GM23338 (cell line): Measurements from ENCODE around the gene BPIFB6. TPM values are rescaled to one million over a fixed set of nuclear protein-coding genes. Genes with fewer than 3 reads are reported as not detected.

Source experiments
- ATAC-seq: fragments of 200-7000 bp; cut with Tn5 transposase; 3 replicates; pipeline ENCODE4 v1.9.1; 2020
- DNase-seq: peaks from one replicate; pipeline ENCODE4 v3.0.0-alpha.2; 2015; ENCODE audit warnings: low spot score
- H2AFZ ChIP-seq: fragments of 200-600 bp; sonication (generic); 2 replicates; pipeline ENCODE4 v1.8.0; 2016; ENCODE audit warnings: antibody characterized with exemption, mild to moderate bottlenecking, moderate library complexity
- H3F3A ChIP-seq: fragments of 200-600 bp; sonication (generic); replicated peaks from 2 replicates; pipeline ENCODE4 v1.8.0; 2017; ENCODE audit warnings: antibody characterized with exemption, mixed run types, low read depth
- H3K27ac ChIP-seq: fragments of 200-600 bp; sonication (generic); 2 replicates; pipeline ENCODE4 v1.6.1; 2016; ENCODE audit warnings: low read depth
- H3K27me3 ChIP-seq: fragments of 200-600 bp; sonication (generic); 2 replicates; pipeline ENCODE4 v1.8.0; 2016; ENCODE audit warnings: mild to moderate bottlenecking, mixed run types, moderate library complexity; ENCODE audit not compliant: insufficient read depth
- H3K36me3 ChIP-seq: fragments of 200-600 bp; sonication (generic); 2 replicates; pipeline ENCODE4 v1.8.0; 2016; ENCODE audit warnings: mild to moderate bottlenecking; ENCODE audit not compliant: insufficient read depth
- H3K4me1 ChIP-seq: fragments of 200-600 bp; sonication (generic); 2 replicates; pipeline ENCODE4 v1.8.0; 2016; ENCODE audit warnings: mild to moderate bottlenecking, moderate library complexity; ENCODE audit not compliant: insufficient read depth
- H3K4me2 ChIP-seq: fragments of 200-600 bp; sonication (generic); 2 replicates; pipeline ENCODE4 v1.7.1; 2017; ENCODE audit warnings: mixed run types
- H3K4me3 ChIP-seq: fragments of 200-600 bp; sonication (generic); 2 replicates; pipeline ENCODE4 v1.6.1; 2016; ENCODE audit warnings: mixed run types
- H3K79me2 ChIP-seq: fragments of 200-600 bp; sonication (generic); replicated peaks from 2 replicates; pipeline ENCODE4 v1.8.0; 2017; ENCODE audit warnings: mild to moderate bottlenecking; ENCODE audit not compliant: insufficient read depth
- H3K9me2 ChIP-seq: fragments of 200-600 bp; sonication (generic); 2 replicates; pipeline ENCODE4 v1.8.0; 2017; ENCODE audit not compliant: insufficient read depth
- H4K20me1 ChIP-seq: fragments of 200-600 bp; sonication (generic); replicated peaks from 2 replicates; pipeline ENCODE4 v1.8.0; 2017; ENCODE audit warnings: mild to moderate bottlenecking; ENCODE audit not compliant: insufficient read depth
- H3K27ac Mint-ChIP-seq: 2 replicates; pipeline ENCODE4 v1.8.0; 2020; ENCODE audit warnings: inconsistent platforms, mild to moderate bottlenecking, moderate library complexity, mixed read lengths
- H3K27me3 Mint-ChIP-seq: 3 replicates; pipeline ENCODE4 v1.8.0; 2022; ENCODE audit warnings: low read depth, mild to moderate bottlenecking, moderate library complexity, mixed read lengths, inconsistent platforms; ENCODE audit not compliant: insufficient read depth, poor library complexity
- H3K36me3 Mint-ChIP-seq: 3 replicates; pipeline ENCODE4 v1.8.0; 2021; ENCODE audit warnings: low read depth, mild to moderate bottlenecking, inconsistent platforms, moderate library complexity, mixed read lengths
- H3K4me1 Mint-ChIP-seq: 3 replicates; pipeline ENCODE4 v1.8.0; 2020; ENCODE audit warnings: mild to moderate bottlenecking, inconsistent platforms, mixed read lengths
- H3K4me3 Mint-ChIP-seq: 3 replicates; pipeline ENCODE4 v1.8.0; 2021; ENCODE audit warnings: moderate library complexity, mild to moderate bottlenecking, inconsistent platforms, mixed read lengths
- H3K9me3 Mint-ChIP-seq: 3 replicates; pipeline ENCODE4 v1.8.0; 2020; ENCODE audit warnings: moderate library complexity, mild to moderate bottlenecking, inconsistent platforms, mixed read lengths
- CREB1 ChIP-seq: fragments of 250-450 bp; sonication (Bioruptor Pico); IDR thresholded peaks from 2 replicates; pipeline ENCODE4 v1.5.0; 2020; ENCODE audit warnings: low read depth, mild to moderate bottlenecking, moderate library complexity
- CTCF ChIP-seq, 2 experiments: fragments of 200-600 bp in 1 of 2; sonication (generic) in 1 of 2; conservative IDR thresholded peaks; 2 replicates each; pipeline versions ENCODE4 v1.5.1 to v1.6.1; 2016 to 2017; ENCODE audit warnings: antibody characterized with exemption in 2 of 2, low read depth in 2 of 2, mild to moderate bottlenecking in 2 of 2, moderate library complexity in 1 of 2
- ETS1 ChIP-seq: IDR thresholded peaks from 2 replicates; pipeline ENCODE4 v1.6.1; 2016; ENCODE audit warnings: antibody characterized with exemption
- EZH2 ChIP-seq: fragments of 200-600 bp; sonication (generic); IDR thresholded peaks from one replicate; pipeline ENCODE4 v1.8.0; 2017; ENCODE audit warnings: antibody characterized with exemption, mild to moderate bottlenecking, low read depth; ENCODE audit not compliant: unreplicated experiment
- EZH2phosphoT487 ChIP-seq: fragments of 200-600 bp; sonication (generic); IDR thresholded peaks from one replicate; pipeline ENCODE4 v1.8.1; 2018; ENCODE audit warnings: antibody characterized with exemption; ENCODE audit not compliant: unreplicated experiment
- JUNB ChIP-seq: IDR thresholded peaks from one replicate; pipeline ENCODE4 v1.6.1; 2016; ENCODE audit warnings: antibody characterized with exemption; ENCODE audit not compliant: unreplicated experiment
- NANOG ChIP-seq: IDR thresholded peaks from 2 replicates; pipeline ENCODE4 v1.6.1; 2016; ENCODE audit warnings: antibody characterized with exemption, borderline replicate concordance
- POLR2AphosphoS5 ChIP-seq: IDR thresholded peaks from 2 replicates; pipeline ENCODE4 v1.6.1; 2016; ENCODE audit warnings: antibody characterized with exemption, low read depth
- REST ChIP-seq: IDR thresholded peaks from one replicate; pipeline ENCODE4 v1.6.1; 2018; ENCODE audit warnings: antibody characterized with exemption; ENCODE audit not compliant: unreplicated experiment
- STAT1 ChIP-seq: IDR thresholded peaks from one replicate; pipeline ENCODE4 v1.6.1; 2016; ENCODE audit warnings: antibody characterized with exemption; ENCODE audit not compliant: unreplicated experiment
- ZNF114 ChIP-seq: fragments of 250-450 bp; sonication (Bioruptor Pico); IDR thresholded peaks from 2 replicates; pipeline ENCODE4 v1.5.0; 2020; ENCODE audit warnings: mild to moderate bottlenecking, moderate library complexity
- ZNF331 ChIP-seq: fragments of 250-450 bp; sonication (Bioruptor Pico); IDR thresholded peaks from 2 replicates; pipeline ENCODE4 v1.5.0; 2020; ENCODE audit warnings: low read depth, mild to moderate bottlenecking, moderate library complexity
- ZNF462 ChIP-seq: fragments of 250-450 bp; sonication (Bioruptor Pico); IDR thresholded peaks from 2 replicates; pipeline ENCODE4 v1.5.0; 2020; ENCODE audit warnings: mild to moderate bottlenecking, moderate library complexity
- long read RNA-seq: library from polyadenylated mRNA; unstranded; transcript quantifications from one replicate; pipeline ENCODE4 v2.0.0, GENCODE V29; 2020; ENCODE audit not compliant: unreplicated experiment
- polyA plus RNA-seq: library from polyadenylated mRNA; unstranded; fragments of >200 nt; fragmentation: Nextera tagmentation; extraction: Ambion mirVana; gene quantifications from 2 replicates; pipeline ENCODE4 v1.2.1, GENCODE V29; 2016
- total RNA-seq: library from RNA; depleted of rRNA; stranded (reverse); fragments of >200 nt; shearing (Covaris generic); gene quantifications from 2 replicates; pipeline ENCODE4 v1.2.3, GENCODE V29; 2014; rRNA removed

The BPIFB6 gene
- total RNA-seq = not detected in 2 replicates
- not detected in 2 replicates for polyA plus RNA-seq
- long read RNA-seq = 0 reads

- Histone ChIP-seq H2AFZ (no peak within 1 kb of the TSS), H4K20me1 (no peaks in the 10 kb centered on the region), H3K4me2 (no peak within 1 kb of the TSS), H3F3A (no peaks in the 10 kb centered on the region), H3K4me1 (no peaks in the 10 kb centered on the region), H3K27me3 (no peaks in the 10 kb centered on the region), H3K9me2 (no peaks in the 10 kb centered on the region), H3K36me3 (no peaks in the 10 kb centered on the region), H3K79me2 (no peaks in the 10 kb centered on the region), H3K27ac (no peak within 1 kb of the TSS), H3K4me3 (no peak within 1 kb of the TSS)
- Mint-ChIP-seq H3K4me3 (no peak within 1 kb of the TSS), H3K36me3 (no peaks in the 10 kb centered on the region), H3K9me3 (0 out of 3 replicates have a peak, but pooled peaks cover 3% of the 10 kb centered on the region), H3K27me3 (peaks cover 6% of the 10 kb centered on the region), H3K27ac (no peak within 1 kb of the TSS), H3K4me1 (no peaks in the 10 kb centered on the region)
- DNase-seq (no peak), ATAC-seq (no peak)
- no peak for TF ChIP-seq JUNB
- no peak for TF ChIP-seq ETS1
- no peak for TF ChIP-seq ZNF331 (CRISPR knock-in tag)
- TF ChIP-seq EZH2 = no peak
- no peak for TF ChIP-seq STAT1
- no peak for TF ChIP-seq REST
- no peak for TF ChIP-seq CREB1 (CRISPR knock-in tag)
- no peak for TF ChIP-seq ZNF114
- TF ChIP-seq EZH2phosphoT487 = no peak
- TF ChIP-seq ZNF462 (CRISPR knock-in tag) = no peak
- no peak for TF ChIP-seq CTCF (conservative IDR thresholded peaks at IDR 0.05; ENCODE audit: low read depth in 2 of 2)
- no peak for TF ChIP-seq NANOG
- TF ChIP-seq POLR2AphosphoS5 = no peak
Measured at GRCh38 chr20:33031531-33031930, at the start of gene BPIFB6. Gene BPIFB6, plus strand, starts transcription at chr20:33031648. Its CDS starts 0 bp downstream, at chr20:33031648.
